HG03196 (cell line): ENCODE results near the gene SEMA6B.
"Not testable (repeated sequence)": the region's sequence is repeated elsewhere in the genome, so short reads cannot be mapped to it uniquely, and the experiment has no call there.

Experiments used
- ATAC-seq: cut with Tn5 transposase; IDR thresholded peaks from one replicate; pipeline ENCODE4 v1.9.1; 2021; ENCODE audit not compliant: unreplicated experiment

The SEMA6B gene

GRCh38 chr19:4576016-4576933, 16.8 kb upstream of the SEMA6B start:
- ATAC-seq, result no peak

DNA sequence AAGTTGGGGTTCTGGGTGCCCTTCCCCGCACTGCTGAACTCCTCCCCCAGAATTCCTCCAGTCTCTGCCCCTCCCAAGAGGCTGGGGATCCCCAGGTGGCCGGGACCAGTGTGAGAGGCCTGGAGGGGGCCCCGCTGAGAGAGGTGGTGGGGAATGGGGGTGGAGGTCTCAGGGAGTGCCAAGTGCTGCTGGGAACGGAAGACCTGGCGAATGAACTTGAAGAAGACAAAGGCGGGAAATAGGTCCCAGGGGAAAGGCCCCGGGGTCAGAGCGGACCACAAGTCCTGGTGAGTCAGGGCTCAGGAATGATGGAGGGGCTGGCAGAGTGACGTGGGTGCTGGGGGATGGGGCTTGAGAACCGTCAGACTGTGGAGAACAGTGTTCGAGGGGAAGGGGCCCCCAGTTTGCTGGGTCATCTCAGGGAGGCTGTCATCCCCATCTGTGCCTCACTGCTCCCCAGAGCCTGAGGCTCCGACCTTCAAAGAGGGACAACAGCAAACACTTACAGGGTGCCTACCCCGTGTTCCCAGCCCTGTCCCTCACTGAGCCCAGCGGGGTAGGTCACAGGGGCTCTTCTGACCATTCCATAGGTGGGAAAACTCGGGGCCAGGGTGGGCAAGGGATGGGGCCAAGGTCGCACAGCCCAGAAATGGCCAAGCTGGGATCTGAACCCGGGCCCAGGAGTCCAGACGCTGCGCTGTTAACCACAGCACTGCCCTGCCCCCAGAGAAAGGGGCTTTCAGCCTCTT, 16.0 kb upstream of the SEMA6B start:
- no peak for ATAC-seq

GRCh38 chr19:4573682-4574081, 14.2 kb upstream of the SEMA6B start:
- no peak for ATAC-seq

DNA sequence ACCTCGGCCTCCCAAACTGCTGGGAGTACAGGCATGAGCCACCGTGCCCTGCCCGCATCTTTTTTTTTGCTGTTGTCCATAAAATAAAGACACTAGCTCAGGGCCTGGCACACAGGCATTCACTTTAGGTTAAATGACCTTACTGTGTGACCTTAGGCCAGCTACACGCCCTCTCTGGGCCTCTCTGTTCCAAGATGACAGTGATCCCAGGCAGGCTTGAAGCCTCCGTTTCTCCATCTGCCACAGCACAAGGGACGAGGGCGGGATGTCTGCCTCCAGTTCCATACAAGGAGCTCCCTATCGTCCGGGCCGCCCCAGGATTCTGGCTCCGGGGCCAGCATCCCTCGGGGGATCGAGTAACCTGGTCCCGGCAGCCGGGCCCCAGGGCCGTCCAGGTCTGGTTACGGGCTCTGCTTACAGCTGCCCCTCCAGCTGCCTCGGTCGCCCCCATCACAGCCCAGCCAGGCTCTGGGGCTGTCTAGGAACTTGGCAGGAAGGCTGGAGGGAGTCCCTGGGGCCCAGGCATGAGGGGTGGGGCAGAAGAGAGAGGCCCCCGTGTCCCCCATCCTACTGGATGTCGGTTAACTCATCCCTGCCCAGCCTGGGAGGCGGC, 11.9 kb upstream of the SEMA6B start:
- ATAC-seq, result no peak

DNA sequence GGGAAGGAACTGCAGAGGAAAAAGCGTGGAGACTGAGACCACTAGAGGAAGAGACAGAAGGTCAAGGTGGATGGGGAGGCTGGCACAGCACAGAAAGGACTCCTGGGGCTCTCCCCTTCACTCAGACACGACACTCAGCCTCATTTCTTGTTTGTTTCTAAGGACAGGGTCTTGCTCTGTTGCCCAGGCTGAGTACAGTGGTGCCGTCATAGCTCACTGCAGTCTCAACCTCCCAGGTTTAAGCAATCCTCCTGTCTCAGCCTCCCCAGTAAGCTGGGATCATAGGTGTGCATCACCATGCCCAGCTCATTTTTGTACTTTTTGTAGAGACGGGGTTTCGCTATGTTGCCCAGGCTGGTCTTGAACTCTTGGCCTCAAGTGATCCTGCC, 11.4 kb upstream of the SEMA6B start:
- no peak for ATAC-seq

DNA sequence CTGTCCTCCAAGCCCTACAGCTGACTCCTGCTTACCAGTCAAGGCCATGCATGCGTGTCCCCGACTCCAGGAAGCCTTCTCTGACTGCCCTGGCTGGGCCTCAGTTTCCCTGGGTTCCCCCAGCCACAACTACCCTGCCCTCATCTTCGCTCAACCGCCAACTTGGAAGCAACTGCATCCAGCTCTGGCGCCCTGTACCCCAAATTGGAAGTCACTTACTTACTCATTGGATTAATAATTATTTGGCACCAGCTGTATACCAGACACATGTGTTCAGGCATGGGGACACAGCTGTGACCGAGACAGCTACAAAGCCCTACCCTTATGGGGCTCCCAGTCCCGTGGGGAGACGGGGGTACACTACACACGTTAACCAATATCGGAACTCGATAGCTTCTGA, 10.9 kb upstream of the SEMA6B start:
- ATAC-seq, result no peak

- ATAC-seq, result no peak
Measured at GRCh38 chr19:4568886-4569285, 9.4 kb upstream of the SEMA6B start.

DNA sequence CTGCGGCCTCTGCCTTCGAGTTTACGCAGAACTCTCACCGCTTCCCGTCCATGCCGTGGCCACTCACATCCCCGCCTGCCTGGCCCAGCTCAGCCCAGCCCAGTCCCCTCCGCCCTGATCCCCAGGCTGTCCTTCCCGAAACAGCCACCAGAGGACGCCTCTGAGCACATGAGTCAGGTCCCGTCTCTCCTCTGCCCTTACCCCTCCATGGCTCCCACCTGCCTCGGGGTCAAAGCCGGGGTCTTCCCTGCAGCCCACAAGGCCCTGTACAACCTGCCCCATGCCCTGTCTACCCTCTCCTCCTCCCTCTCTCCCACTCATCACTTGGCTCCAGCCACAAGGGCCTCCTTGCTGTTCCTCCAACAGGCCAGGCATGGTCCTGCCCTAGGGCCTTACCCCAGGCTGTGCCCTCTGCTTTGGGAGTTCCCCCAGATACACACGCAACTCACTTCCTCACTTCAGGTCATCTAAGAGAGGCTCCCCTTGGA, 8.1 kb upstream of the SEMA6B start:
- ATAC-seq, result no peak

DNA sequence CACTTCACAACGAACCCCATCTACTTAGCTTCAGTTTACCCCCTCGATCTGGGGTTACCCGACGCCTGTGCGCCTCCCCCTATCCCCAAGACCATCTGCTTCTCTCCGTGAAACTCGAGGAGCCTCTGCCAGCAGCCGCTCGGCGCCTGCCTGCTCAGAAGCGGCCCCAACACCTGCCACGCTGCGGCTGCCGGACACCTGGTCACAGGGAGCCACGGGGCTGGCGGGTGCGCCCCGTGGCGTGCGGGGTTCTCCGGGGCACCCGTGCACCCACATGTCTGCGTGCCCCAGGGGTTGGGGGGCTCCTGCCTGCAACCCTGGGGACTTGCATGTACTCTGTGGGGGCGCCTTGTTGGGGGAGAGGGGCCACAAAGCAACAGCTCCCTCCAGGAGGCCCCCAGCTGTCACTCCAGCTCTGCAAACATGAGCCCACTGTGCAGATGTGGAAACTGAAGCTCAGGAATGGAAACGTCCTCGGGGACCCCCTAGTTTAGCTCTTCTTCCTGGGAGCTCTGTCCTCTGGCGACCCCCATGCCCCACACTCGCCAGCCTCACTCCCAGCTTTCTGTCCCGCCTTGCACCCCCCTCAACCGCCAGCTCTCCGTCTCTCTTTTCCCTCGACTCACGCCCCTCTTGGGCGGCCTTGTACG, 7.0 kb upstream of the SEMA6B start:
- no peak for ATAC-seq

GRCh38 chr19:4563562-4563961, 4.1 kb upstream of the SEMA6B start:
- not testable (repeated sequence) for ATAC-seq

GRCh38 chr19:4562085-4562484, 2.6 kb upstream of the SEMA6B start:
- not testable (repeated sequence) for ATAC-seq

GRCh38 chr19:4557971-4558941, 1.2 kb downstream of the SEMA6B start:
- ATAC-seq, result no peak

- ATAC-seq, result no peak
Measured at GRCh38 chr19:4557144-4557970, 2.1 kb downstream of the SEMA6B start.

- ATAC-seq, result no peak
Measured at GRCh38 chr19:4556597-4557127, 2.8 kb downstream of the SEMA6B start.

GRCh38 chr19:4555657-4556561, 3.6 kb downstream of the SEMA6B start:
- ATAC-seq, result no peak

- ATAC-seq, result no peak
Measured at GRCh38 chr19:4554717-4555116, 4.8 kb downstream of the SEMA6B start.

DNA sequence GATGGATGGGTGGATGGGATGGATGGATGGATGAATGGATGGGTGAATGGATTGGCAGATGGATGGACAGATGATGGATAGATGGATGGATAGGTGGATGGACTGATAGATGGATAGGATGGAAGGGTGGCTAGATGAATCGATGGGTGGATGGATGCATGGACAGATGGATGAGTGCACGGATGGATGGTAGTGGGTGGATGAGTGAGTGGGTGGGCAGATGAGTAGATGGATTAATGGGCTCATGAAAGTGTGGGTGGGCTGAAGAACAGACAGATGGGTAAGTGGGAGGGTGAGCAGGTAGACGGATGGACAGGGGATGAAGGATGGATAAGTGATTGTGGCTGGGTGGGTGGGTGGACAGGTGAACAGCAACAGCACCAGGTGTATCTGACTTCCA, 5.7 kb downstream of the SEMA6B start:
- ATAC-seq, result no peak
